ENCODE data around the gene SPRR2F. TPM values are rescaled to one million over a fixed set of nuclear protein-coding genes. Genes with fewer than 3 reads are reported as not detected.

The SPRR2F gene
- total RNA-seq, 1 donor = not detected

DNA sequence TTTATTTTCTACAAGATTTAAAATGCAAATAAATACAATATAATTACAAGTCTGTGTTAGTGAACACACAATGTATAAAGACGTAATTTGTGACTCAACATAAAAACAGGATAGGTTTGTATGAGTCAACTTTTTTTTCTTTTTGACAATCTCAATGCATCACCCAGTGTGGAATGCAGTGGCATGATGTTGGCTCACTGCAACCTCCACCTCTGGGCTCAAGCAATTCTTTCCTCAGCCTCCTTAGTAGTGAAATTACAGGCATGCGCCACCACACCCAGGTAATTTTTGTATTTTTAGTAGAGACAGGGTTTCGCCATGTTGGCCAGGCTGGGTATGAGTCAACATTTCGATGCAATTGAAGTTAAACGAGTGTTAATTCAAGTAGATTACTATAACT is 13.1 kb downstream of the SPRR2F start:
- no peak for DNase-seq (ENCODE audit: low read depth)
- no peak overlapping the region for H3K4me3 ChIP-seq (ENCODE audit: low read depth, low read length)
- TF ChIP-seq CTCF (IDR thresholded peaks at IDR 0.05; ENCODE audit: insufficient read depth, low read depth, low read length) = no peak

- no peak for TF ChIP-seq CTCF (IDR thresholded peaks at IDR 0.05; ENCODE audit: insufficient read depth, low read depth, low read length)
- H3K4me3 ChIP-seq (ENCODE audit: low read depth, low read length) = no peak overlapping the region
- DNase-seq (ENCODE audit: low read depth) = no peak
Measured at GRCh38 chr1:153099461-153100045, 13.8 kb downstream of the SPRR2F start.

DNA sequence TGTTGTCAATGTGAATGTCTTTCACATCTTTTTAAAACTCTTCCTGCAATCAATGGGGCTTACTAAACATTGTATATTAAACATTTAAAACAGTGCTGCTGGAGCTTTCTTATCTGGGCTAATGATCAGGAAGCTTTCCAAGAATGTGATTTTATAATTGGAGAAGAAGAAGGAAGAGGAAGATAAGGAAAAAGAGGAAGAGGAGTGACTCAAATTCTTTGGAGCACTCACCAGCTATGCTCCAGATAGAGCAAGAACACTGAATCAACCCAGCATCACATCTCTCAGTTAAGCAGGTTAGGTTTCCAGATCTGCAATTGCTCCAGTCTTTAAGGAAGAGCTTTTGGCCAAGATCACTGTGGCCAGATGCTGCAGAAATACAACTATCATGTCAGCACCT is 17.6 kb downstream of the SPRR2F start:
- TF ChIP-seq CTCF (IDR thresholded peaks at IDR 0.05; ENCODE audit: insufficient read depth, low read depth, low read length) = no peak
- no peak for DNase-seq (ENCODE audit: low read depth)
- no peak overlapping the region for H3K4me3 ChIP-seq (ENCODE audit: low read depth, low read length)

DNA sequence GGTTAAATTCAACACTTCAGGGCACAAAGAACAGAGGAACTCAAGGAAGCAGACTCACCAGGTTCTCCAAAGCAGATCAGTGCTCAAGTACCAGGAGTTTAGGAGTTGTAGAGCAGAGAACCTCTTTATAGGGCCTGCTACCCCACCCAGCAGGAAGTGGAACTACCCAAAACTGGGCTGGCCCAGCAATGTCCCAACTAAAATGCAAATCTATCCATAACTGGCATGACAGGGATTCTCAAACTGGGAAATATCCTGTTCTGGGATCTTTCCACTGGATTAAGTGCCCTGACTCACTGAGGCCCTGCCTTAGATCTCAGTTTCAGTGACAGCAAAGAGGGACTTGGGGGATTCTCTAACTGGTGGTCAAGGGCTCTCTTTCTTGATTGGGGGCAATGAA is 18.9 kb downstream of the SPRR2F start, which contains the start of gene SPRR2E:
SPRR2E (minus strand) TSS at position 101 of the 400 bp plus-strand sequence. CDS start 775 bp downstream, outside the sequence.
- no peak within 1 kb of the TSS for H3K4me3 ChIP-seq (ENCODE audit: low read depth, low read length)

GRCh38 chr1:153087652-153088051 is 25.7 kb downstream of the SPRR2F start:
- no peak for DNase-seq (ENCODE audit: low read depth)
- no peak overlapping the region for H3K4me3 ChIP-seq (ENCODE audit: low read depth, low read length)
- no peak for TF ChIP-seq CTCF (IDR thresholded peaks at IDR 0.05; ENCODE audit: insufficient read depth, low read depth, low read length)

More for the DNA sequence above, 18.9 kb downstream of the SPRR2F start, which contains the start of gene SPRR2E:
- no peak for TF ChIP-seq CTCF (IDR thresholded peaks at IDR 0.05; ENCODE audit: insufficient read depth, low read depth, low read length)
- DNase-seq (ENCODE audit: low read depth) = no peak

DNA sequence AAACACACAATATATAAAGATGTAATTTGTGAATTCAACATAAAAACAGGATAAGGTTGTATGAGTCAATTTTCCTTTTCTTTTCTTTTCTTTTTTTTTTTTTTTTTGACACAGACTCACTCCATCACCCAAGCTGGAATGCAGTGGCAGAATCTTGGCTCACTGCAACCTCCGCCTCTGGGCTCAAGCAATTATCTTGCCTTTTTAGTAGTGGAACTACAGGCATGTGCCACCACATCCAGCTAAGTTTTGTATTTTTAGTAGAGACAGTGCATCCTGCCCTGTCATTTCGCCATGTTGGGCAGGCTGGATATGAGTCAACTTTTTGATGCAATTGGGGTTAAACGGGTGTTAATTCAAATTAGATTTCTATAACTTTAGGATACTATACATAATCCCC is 31.6 kb downstream of the SPRR2F start:
- no peak overlapping the region for H3K4me3 ChIP-seq (ENCODE audit: low read depth, low read length)
- TF ChIP-seq CTCF (IDR thresholded peaks at IDR 0.05; ENCODE audit: insufficient read depth, low read depth, low read length) = no peak
- DNase-seq (ENCODE audit: low read depth) = no peak

Measured in fibroblast of villous mesenchyme (primary cell).